GM13976 (cell line): ENCODE data around the gene WDR31.
"Not testable (repeated sequence)": the region's sequence is repeated elsewhere in the genome, so short reads cannot be mapped to it uniquely, and the experiment has no call there.

Experiments
- DNase-seq: peaks from one replicate; pipeline ENCODE4 v3.0.0; 2012; ENCODE audit warnings: low spot score
- in situ Hi-C: fragments of 300-500 bp; cut with MboI; formaldehyde crosslinking; loops from one replicate; pipeline ENCODE4 v1.12.0; 2022; ENCODE audit warnings: low sequenced_read_pairs, mixed read lengths, inconsistent platforms; ENCODE audit not compliant: unreplicated experiment
- TF ChIP-seq, protein P1 (sequence below): IDR thresholded peaks from 2 replicates; pipeline ENCODE4 v1.5.1; 2012; ENCODE audit warnings: borderline replicate concordance, mild to moderate bottlenecking; ENCODE audit not compliant: insufficient read depth; ENCODE audit errors: extremely low read depth, missing control alignments, control extremely low read depth

Gene WDR31

DNA sequence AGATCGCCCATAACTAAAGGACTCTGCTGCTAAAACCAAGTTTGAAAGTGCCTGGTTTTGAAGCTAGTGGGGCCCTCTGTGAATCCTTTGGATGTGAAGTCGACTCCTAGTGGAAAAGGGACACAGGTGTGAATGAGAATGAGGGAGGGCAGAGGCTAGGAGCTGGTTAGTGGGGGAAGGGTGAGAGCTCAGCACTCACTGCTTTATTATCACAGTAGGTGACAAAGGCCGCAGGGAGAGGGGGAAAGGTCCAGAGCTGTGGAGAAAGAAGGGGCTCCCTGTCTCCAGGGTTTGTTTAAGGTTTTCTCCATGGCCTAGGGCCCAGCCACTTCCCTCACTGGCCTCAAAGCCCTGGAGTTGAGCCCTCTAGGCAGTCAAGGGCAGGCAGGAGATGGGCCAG lies 33.2 kb upstream of the WDR31 start:
- in situ Hi-C loops, result no loop called here
- DNase-seq, result no peak
- TF ChIP-seq, protein P1, sequence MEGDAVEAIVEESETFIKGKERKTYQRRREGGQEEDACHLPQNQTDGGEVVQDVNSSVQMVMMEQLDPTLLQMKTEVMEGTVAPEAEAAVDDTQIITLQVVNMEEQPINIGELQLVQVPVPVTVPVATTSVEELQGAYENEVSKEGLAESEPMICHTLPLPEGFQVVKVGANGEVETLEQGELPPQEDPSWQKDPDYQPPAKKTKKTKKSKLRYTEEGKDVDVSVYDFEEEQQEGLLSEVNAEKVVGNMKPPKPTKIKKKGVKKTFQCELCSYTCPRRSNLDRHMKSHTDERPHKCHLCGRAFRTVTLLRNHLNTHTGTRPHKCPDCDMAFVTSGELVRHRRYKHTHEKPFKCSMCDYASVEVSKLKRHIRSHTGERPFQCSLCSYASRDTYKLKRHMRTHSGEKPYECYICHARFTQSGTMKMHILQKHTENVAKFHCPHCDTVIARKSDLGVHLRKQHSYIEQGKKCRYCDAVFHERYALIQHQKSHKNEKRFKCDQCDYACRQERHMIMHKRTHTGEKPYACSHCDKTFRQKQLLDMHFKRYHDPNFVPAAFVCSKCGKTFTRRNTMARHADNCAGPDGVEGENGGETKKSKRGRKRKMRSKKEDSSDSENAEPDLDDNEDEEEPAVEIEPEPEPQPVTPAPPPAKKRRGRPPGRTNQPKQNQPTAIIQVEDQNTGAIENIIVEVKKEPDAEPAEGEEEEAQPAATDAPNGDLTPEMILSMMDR, result no peak

DNA sequence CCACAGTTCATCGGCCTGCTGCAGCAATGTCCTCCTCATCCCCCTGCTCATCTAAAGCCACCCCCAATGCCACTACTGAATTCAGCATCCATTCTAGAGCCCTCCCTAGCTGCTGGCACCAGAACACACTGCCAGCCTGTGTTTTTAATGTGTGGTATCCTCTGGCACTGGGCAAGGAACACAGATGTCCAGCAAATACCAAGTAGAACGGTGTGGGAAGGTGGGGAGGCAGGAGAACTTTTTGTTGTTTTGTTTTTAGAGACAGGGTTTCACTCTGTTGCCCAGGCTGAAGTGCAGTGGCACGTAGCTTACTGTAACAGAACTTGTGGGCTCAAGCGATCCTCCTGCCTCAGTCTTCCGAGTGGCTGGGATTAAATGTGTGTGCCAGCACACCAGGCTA lies 32.0 kb upstream of the WDR31 start:
- TF ChIP-seq, protein P1, result no peak
- DNase-seq, result no peak
- in situ Hi-C loops, result no loop called here

DNA sequence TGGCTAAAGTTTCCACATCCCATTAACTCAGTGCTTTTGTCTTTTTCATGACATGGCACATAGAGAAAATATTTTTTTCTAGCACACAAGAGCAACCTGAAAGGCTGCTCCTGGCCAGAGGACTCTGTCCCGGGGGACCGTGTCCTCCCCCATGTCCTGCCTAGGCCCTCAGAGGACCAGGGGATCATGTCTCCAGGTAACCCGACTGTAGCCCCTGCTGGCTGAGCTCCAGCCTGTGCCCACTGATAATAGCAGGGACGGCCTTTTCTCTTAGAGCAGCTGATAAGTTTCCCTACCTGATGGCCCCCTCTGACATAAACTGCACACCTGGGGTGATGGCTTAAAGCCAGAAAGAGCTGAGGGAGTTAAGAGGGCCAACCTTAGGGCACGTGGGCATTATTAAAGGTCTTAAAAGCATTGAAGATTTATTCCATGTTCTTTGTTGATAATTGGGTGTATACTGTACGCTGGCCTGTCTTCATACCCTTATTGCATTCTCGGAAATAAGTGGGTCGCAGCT lies 30.8 kb upstream of the WDR31 start:
- TF ChIP-seq, protein P1, result no peak
- no peak for DNase-seq
- in situ Hi-C loops, result no loop called here

DNA sequence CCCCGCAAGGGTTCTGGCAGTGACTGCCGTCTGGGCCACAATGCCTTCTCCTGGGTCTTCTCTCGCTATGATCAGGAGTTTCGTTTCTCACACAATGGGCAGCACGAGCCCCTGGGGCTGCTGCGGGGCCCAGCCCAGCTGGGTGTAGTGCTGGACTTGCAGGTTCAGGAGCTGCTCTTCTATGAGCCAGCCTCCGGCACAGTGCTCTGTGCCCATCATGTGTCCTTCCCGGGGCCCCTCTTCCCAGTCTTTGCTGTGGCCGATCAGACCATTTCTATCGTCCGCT lies 29.7 kb upstream of the WDR31 start:
- in situ Hi-C loops, result no loop called here
- no peak for DNase-seq
- TF ChIP-seq, protein P1, result no peak

DNA sequence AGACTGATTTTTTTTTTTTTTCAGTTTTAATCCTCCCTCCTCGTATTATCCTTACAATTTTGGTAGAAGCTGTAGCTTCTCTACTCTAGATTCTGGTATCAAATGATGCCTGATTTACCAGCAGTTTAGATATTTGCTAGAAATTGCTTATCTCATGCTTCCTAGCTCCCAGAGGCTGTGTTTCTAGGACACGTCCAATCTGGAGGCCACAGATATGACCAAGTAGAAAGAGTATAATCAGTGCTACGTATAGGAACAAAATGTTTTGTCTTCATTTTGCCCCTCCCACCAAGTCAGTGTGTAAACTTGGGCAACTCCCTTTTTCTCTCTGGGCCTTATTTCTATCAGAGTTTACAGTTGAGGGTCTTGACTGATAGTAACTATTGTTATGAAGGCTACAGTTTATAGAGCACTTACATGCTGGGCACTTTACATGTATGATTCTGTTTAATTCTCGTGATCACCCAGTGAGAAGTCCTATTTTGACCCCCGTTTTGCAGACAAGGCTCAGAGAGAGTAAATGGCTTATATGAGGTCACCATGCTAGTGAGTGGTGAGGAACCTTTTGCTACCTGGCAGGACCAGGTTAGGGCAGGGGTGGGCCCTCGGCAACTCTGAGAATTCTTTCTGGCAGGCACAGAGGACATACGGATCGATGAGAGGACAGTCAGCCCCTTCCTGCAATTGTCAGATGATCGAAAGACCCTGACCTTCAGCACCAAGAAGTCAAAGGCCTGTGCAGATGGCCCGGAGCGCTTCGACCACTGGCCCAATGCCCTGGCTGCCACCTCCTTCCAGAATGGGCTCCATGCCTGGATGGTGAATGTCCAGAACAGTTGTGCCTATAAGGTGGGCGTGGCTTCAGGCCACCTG lies 29.1 kb upstream of the WDR31 start:
- TF ChIP-seq, protein P1, result no peak
- in situ Hi-C loops, result no loop called here
- DNase-seq, result no peak

DNA sequence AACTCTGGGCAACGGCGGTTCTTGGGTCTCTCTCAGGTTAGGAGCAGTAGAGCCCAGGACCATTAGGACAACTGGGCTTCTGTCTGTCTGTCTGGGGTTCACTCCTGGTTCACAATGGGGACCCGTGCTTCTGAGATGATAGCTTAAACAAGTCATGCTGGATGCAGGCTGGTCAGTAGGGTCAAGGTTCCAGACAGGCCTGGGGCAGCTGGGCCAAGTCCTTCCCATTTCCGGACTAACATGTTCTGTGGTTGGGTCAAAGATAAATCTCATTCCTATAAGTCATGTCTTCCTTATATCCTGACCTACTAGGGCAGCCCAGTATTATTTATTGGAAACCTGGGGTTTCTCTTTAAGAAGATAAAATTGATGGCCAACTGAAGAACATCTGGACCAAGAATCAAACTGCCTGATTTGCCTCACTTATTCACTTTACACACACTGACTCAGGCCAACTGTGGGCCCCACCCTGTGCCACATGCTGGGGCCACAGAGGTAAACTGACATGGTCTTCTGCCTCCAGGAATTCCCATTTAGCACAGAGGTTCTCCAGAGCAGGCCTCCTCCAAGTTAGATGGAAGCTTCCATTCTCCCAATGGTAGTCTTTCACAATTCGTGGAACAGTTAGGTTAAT lies 28.4 kb upstream of the WDR31 start:
- in situ Hi-C loops, result no loop called here
- TF ChIP-seq, protein P1, result no peak
- no peak for DNase-seq

DNA sequence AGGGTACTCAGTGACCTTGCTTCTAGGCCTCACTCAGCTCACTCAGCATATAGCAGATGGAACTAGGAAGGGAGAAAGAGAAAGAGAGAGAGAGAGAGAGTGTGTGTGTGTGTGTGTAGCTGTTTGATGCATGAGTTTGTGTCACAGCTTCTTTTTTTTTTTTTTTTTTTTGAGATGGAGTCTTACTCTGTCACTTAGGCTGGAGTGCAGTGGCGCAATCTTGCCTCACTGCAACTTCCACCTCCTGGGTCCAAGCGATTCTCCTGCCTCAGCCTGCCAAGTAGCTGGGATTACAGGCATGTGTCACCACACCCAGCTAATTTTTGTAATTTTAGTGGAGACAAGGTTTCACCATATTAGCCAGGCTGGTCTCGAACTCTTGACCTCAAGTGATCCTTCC lies 25.6 kb upstream of the WDR31 start:
- DNase-seq, in situ Hi-C loops: not testable (repeated sequence)
